GM18526 (cell line): ENCODE data around the gene VPS35.

Experiments
- POLR2A ChIP-seq: IDR thresholded peaks from 3 replicates; pipeline ENCODE4 v1.6.1; 2011; ENCODE audit not compliant: insufficient read length; ENCODE audit errors: extremely low read depth

VPS35 gene

GRCh38 chr16:46691726-46692125 is 2.7 kb upstream of the VPS35 start:
- TF ChIP-seq POLR2A = no peak

GRCh38 chr16:46690281-46691178 is 1.6 kb upstream of the VPS35 start:
- no peak for TF ChIP-seq POLR2A

GRCh38 chr16:46689365-46690280 is 645 bp upstream of the VPS35 start, which contains the start of gene ORC6:
Gene ORC6 (plus strand): TSS chr16:46689659. CDS start chr16:46689706, 47 bp downstream.
- TF ChIP-seq POLR2A = peak; percentile 78

- no peak for TF ChIP-seq POLR2A
These were observed 801 bp downstream of the VPS35 start for GRCh38 chr16:46688101-46688653.

- no peak for TF ChIP-seq POLR2A
These were observed 1.5 kb downstream of the VPS35 start for GRCh38 chr16:46687486-46687885.

- TF ChIP-seq POLR2A = no peak
These were observed 2.0 kb downstream of the VPS35 start for GRCh38 chr16:46686815-46687473.

- TF ChIP-seq POLR2A = no peak
These were observed 15.5 kb downstream of the VPS35 start for GRCh38 chr16:46673320-46674013.

- no peak for TF ChIP-seq POLR2A
These were observed 26.9 kb downstream of the VPS35 start for GRCh38 chr16:46662123-46662522.

- no peak for TF ChIP-seq POLR2A
These were observed 30.1 kb downstream of the VPS35 start for GRCh38 chr16:46658925-46659324.

- no peak for TF ChIP-seq POLR2A
These were observed 37.7 kb downstream of the VPS35 start for GRCh38 chr16:46651305-46651704.

- TF ChIP-seq POLR2A = no peak
These were observed 38.7 kb downstream of the VPS35 start for GRCh38 chr16:46650254-46650623.

- no peak for TF ChIP-seq POLR2A
These were observed 39.3 kb downstream of the VPS35 start for GRCh38 chr16:46649588-46650253.

GRCh38 chr16:46648656-46649055 is 40.3 kb downstream of the VPS35 start:
- no peak for TF ChIP-seq POLR2A

- no peak for TF ChIP-seq POLR2A
These were observed 49.7 kb downstream of the VPS35 start for GRCh38 chr16:46638947-46639925.
